NCI-H1417 treated with DMSO at 0.1 percent for 48 hours (cell line): ENCODE measurements around the gene MN1.

Experiments
- DNase-seq: peaks from one replicate; lab custom pipeline; 2025; lab: John Stamatoyannopoulos, UW

Gene MN1

GRCh38 chr22:27716074-27716473 is 85.5 kb downstream of the MN1 start:
- no peak for DNase-seq

GRCh38 chr22:27715106-27715505 is 86.5 kb downstream of the MN1 start:
- no peak for DNase-seq

- DNase-seq = no peak
These were observed 87.5 kb downstream of the MN1 start for GRCh38 chr22:27714068-27714467.

GRCh38 chr22:27713461-27713860 is 88.1 kb downstream of the MN1 start:
- DNase-seq = no peak

- no peak for DNase-seq
These were observed 89.8 kb downstream of the MN1 start for GRCh38 chr22:27711756-27712155.

GRCh38 chr22:27711012-27711411 is 90.5 kb downstream of the MN1 start:
- DNase-seq = no peak

GRCh38 chr22:27709919-27710675 is 91.5 kb downstream of the MN1 start:
- no peak for DNase-seq

GRCh38 chr22:27706489-27706888 is 95.1 kb downstream of the MN1 start:
- DNase-seq = no peak

- DNase-seq = no peak
These were observed 96.0 kb downstream of the MN1 start for GRCh38 chr22:27705408-27706080.

- no peak for DNase-seq
These were observed 97.0 kb downstream of the MN1 start for GRCh38 chr22:27704581-27704980.

- DNase-seq = no peak
These were observed 102.1 kb downstream of the MN1 start for GRCh38 chr22:27699383-27700019.

- no peak for DNase-seq
These were observed 102.7 kb downstream of the MN1 start for GRCh38 chr22:27698813-27699212.
